MM.1S (cell line): Measurements from ENCODE around the gene HIVEP2.
A peak's percentile ranks its signal among the peaks of the same experiment; 100 is the strongest.

ENCODE experiments used
- DNase-seq: peaks from one replicate; pipeline ENCODE4 v3.0.0-alpha.2; 2015
- H2AFZ ChIP-seq: fragments of 300-600 bp; sonication (generic); 2 replicates; pipeline ENCODE4 v1.6.0; 2016; ENCODE audit warnings: antibody characterized with exemption, low read length
- H3F3A ChIP-seq: fragments of 300-600 bp; sonication (generic); 2 replicates; pipeline ENCODE4 v1.6.1; 2016; ENCODE audit warnings: mild to moderate bottlenecking, antibody characterized with exemption, low read length, moderate library complexity, mixed read lengths; ENCODE audit not compliant: insufficient read depth
- H3K27ac ChIP-seq: fragments of 300-600 bp; sonication (generic); 2 replicates; pipeline ENCODE4 v1.5.1; 2016; ENCODE audit warnings: mild to moderate bottlenecking, low read length
- H3K27me3 ChIP-seq: fragments of 300-600 bp; sonication (generic); replicated peaks from 2 replicates; pipeline ENCODE4 v1.6.0; 2016; ENCODE audit warnings: low read length; ENCODE audit not compliant: insufficient read depth
- H3K36me3 ChIP-seq: fragments of 300-600 bp; sonication (generic); replicated peaks from 2 replicates; pipeline ENCODE4 v1.6.1; 2016; ENCODE audit warnings: mild to moderate bottlenecking, low read length, mixed read lengths; ENCODE audit not compliant: insufficient read depth
- H3K4me1 ChIP-seq: fragments of 300-600 bp; sonication (generic); 2 replicates; pipeline ENCODE4 v1.6.1; 2016; ENCODE audit warnings: low read length, mixed read lengths
- H3K4me2 ChIP-seq: fragments of 300-600 bp; sonication (generic); 2 replicates; pipeline ENCODE4 v1.6.0; 2016; ENCODE audit warnings: low read depth, low read length
- H3K4me3 ChIP-seq: fragments of 300-600 bp; sonication (generic); 2 replicates; pipeline ENCODE4 v1.5.1; 2016; ENCODE audit warnings: low read length, mixed read lengths
- H3K79me2 ChIP-seq: fragments of 300-600 bp; sonication (generic); 2 replicates; pipeline ENCODE4 v1.6.1; 2016; ENCODE audit warnings: mixed run types, low read length, mixed read lengths
- H3K9ac ChIP-seq: fragments of 300-600 bp; sonication (generic); 2 replicates; pipeline ENCODE4 v1.6.1; 2016; ENCODE audit warnings: low read length, mixed read lengths
- H3K9me2 ChIP-seq: fragments of 300-600 bp; sonication (generic); replicated peaks from 2 replicates; pipeline ENCODE4 v1.6.1; 2016; ENCODE audit warnings: mild to moderate bottlenecking, low read length, mixed read lengths; ENCODE audit not compliant: insufficient read depth
- H3K9me3 ChIP-seq: fragments of 300-600 bp; sonication (generic); replicated peaks from 2 replicates; pipeline ENCODE4 v1.6.1; 2016; ENCODE audit warnings: mild to moderate bottlenecking, low read length, mixed read lengths; ENCODE audit not compliant: insufficient read depth
- H4K20me1 ChIP-seq: fragments of 300-600 bp; sonication (generic); 2 replicates; pipeline ENCODE4 v1.6.1; 2016; ENCODE audit warnings: mild to moderate bottlenecking, low read length, moderate library complexity, mixed read lengths; ENCODE audit not compliant: insufficient read depth
- EZH2 ChIP-seq: fragments of 300-600 bp; sonication (generic); optimal IDR thresholded peaks from 2 replicates; pipeline ENCODE3; 2017; ENCODE audit warnings: low read depth, mild to moderate bottlenecking, antibody characterized with exemption, low read length, mixed read lengths
- EZH2phosphoT487 ChIP-seq: fragments of 300-600 bp; sonication (generic); IDR thresholded peaks from 2 replicates; pipeline ENCODE4 v1.6.1; 2018; ENCODE audit warnings: antibody characterized with exemption, low read length
- TF ChIP-seq, protein P1 (sequence below): fragments of 300-600 bp; sonication (generic); IDR thresholded peaks from 2 replicates; pipeline ENCODE4 v1.5.1; 2016; ENCODE audit warnings: antibody characterized with exemption, low read length, mixed read lengths

HIVEP2 gene

DNA sequence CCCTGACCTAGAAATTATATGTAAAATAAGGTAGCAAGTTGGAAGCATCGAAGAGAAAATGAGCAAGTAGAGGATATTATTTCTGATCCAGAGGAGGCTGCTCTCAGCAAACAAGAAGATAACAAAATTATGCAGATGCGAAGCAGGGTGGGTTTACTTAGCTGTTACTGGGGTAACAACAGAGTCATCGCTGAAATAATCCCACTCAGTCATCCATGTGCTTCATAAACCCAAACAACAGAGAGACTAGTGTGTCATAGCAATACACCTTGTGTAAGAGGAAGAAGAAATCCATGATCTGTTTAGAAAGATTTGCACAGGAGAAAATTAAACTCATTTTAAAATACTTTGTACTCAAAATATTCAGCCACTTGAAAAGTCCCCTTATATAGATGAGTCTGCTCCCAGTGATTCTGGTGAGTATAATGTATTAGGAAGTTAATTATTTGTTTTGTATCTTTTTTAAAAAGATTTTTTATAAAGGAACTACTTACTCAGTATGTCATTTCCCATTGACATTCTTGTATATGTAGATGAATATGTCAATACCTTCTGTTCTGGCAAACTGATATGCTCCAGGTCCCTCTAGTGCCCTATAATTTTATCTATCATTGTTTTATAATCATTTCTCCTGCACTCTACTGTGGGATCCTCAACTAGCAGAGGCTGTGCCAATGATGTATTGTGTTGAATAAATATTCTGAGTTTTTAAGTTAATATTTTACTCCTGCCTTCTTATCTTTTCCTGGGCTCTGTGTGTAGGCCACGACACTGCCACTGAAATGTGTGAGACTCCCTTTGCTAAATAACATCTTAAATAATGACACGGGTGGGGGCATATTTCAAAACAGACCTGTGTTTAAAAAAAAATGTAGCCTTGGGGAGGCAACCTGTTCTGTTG is 8.6 kb upstream of the HIVEP2 start:
- no peak overlapping the region for H3K4me3 ChIP-seq
- no peak overlapping the region for H3K27ac ChIP-seq

DNA sequence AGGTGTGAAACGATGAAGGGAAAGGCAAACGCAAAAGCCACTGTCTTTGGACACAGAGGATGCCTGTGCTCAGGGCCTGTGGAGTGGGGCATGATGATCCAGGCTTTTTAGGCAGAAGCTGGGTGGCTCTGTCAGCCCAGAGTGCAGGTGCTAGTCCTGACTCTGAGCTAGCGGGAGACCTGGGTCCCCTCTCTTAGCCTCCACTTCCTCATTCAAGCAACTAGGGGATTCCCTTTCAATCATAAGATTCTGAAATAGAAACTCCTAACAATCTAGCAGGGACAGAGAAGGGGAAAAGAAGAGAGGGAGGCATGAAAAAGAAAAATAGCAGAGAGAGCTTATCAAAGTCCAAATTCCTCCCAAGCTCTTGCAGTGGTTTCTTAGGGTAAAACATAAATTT is 7.6 kb upstream of the HIVEP2 start:
- Histone ChIP-seq H3F3A (peaks cover 10% of the 10 kb centered on the region; the same call in 1 of the 2 replicates), H3K4me1 (0 out of 2 replicates have a peak, but pooled peaks cover 7% of the 10 kb centered on the region), H3K27me3 (no peaks in the 10 kb centered on the region), H3K9me3 (no peaks in the 10 kb centered on the region), H3K9ac (no peak overlapping the region), H4K20me1 (no peaks in the 10 kb centered on the region), H2AFZ (no peak overlapping the region), H3K27ac (no peak overlapping the region; the same call in 1 of the 2 replicates), H3K36me3 (no peaks in the 10 kb centered on the region), H3K9me2 (no peaks in the 10 kb centered on the region), H3K4me3 (no peak overlapping the region), H3K4me2 (0 out of 2 replicates have a peak overlapping the region, but pooled peaks have one; percentile 6), H3K79me2 (no peaks in the 10 kb centered on the region)
- peak; percentile 28 for DNase-seq
- TF ChIP-seq EZH2phosphoT487 (no peak), EZH2 (no peak)
- TF ChIP-seq, protein P1, sequence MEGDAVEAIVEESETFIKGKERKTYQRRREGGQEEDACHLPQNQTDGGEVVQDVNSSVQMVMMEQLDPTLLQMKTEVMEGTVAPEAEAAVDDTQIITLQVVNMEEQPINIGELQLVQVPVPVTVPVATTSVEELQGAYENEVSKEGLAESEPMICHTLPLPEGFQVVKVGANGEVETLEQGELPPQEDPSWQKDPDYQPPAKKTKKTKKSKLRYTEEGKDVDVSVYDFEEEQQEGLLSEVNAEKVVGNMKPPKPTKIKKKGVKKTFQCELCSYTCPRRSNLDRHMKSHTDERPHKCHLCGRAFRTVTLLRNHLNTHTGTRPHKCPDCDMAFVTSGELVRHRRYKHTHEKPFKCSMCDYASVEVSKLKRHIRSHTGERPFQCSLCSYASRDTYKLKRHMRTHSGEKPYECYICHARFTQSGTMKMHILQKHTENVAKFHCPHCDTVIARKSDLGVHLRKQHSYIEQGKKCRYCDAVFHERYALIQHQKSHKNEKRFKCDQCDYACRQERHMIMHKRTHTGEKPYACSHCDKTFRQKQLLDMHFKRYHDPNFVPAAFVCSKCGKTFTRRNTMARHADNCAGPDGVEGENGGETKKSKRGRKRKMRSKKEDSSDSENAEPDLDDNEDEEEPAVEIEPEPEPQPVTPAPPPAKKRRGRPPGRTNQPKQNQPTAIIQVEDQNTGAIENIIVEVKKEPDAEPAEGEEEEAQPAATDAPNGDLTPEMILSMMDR, result no peak

More for the DNA sequence above, 8.6 kb upstream of the HIVEP2 start:
- no peak for DNase-seq
- H3K4me1 ChIP-seq, result 0 out of 2 replicates have a peak, but pooled peaks cover 7% of the 10 kb centered on the region
- H3K9me2 ChIP-seq, result no peaks in the 10 kb centered on the region
- no peaks in the 10 kb centered on the region for H3K9me3 ChIP-seq
- no peaks in the 10 kb centered on the region for H4K20me1 ChIP-seq
- no peaks in the 10 kb centered on the region for H3K79me2 ChIP-seq
- no peaks in the 10 kb centered on the region for H3K27me3 ChIP-seq
- H2AFZ ChIP-seq, result no peak overlapping the region
- H3K4me2 ChIP-seq, result no peak overlapping the region
- H3F3A ChIP-seq, result 0 out of 2 replicates have a peak, but pooled peaks cover 2% of the 10 kb centered on the region
- no peak overlapping the region for H3K9ac ChIP-seq
- no peak for TF ChIP-seq EZH2
- no peak for TF ChIP-seq EZH2phosphoT487
- TF ChIP-seq, protein P1, result no peak
- H3K36me3 ChIP-seq, result no peaks in the 10 kb centered on the region

DNA sequence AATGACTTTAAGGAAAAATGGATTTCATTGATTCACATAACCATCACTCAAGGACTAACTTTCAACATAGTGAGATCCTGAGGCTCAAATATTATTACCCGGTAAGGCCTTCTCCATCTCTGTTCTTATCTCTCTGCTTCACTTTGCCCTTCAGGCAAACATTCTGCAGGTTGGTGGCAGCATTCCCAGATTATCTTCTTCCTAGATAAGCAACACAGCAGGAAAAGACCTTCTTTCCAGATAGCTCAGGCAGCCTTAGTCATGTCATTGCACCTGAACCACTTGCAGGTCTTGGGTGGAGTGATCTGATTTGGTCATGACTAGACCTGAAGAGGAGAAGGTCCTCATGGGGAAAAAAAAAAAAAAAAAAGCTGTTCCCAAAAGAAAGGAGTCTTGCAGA is 5.3 kb upstream of the HIVEP2 start:
- Histone ChIP-seq H2AFZ (no peak overlapping the region), H3F3A (peaks cover 20% of the 10 kb centered on the region; the same call in 1 of the 2 replicates), H3K79me2 (no peaks in the 10 kb centered on the region), H3K9ac (no peak overlapping the region), H4K20me1 (no peaks in the 10 kb centered on the region), H3K9me2 (no peaks in the 10 kb centered on the region), H3K4me1 (0 out of 2 replicates have a peak, but pooled peaks cover 7% of the 10 kb centered on the region), H3K27me3 (no peaks in the 10 kb centered on the region), H3K4me3 (no peak overlapping the region), H3K9me3 (no peaks in the 10 kb centered on the region), H3K27ac (no peak overlapping the region), H3K4me2 (no peak overlapping the region), H3K36me3 (no peaks in the 10 kb centered on the region)
- DNase-seq, result no peak
- no peak for TF ChIP-seq EZH2
